Ishikawa (cell line): Measurements from ENCODE around the gene ZNF8.

Experiments used
- CEBPB ChIP-seq: IDR thresholded peaks from 2 replicates; pipeline ENCODE4 v1.6.1; 2012
- CREB1 ChIP-seq: IDR thresholded peaks from 2 replicates; pipeline ENCODE4 v1.6.1; 2012; ENCODE audit warnings: low read depth
- EGR1 ChIP-seq: IDR thresholded peaks from 2 replicates; pipeline ENCODE4 v1.6.1; 2012
- EP300 ChIP-seq: IDR thresholded peaks from 2 replicates; pipeline ENCODE4 v1.6.1; 2012; ENCODE audit warnings: borderline replicate concordance
- FOXM1 ChIP-seq: IDR thresholded peaks from 2 replicates; pipeline ENCODE4 v1.6.1; 2012; ENCODE audit warnings: low read depth, borderline replicate concordance
- NFIC ChIP-seq: IDR thresholded peaks from 2 replicates; pipeline ENCODE4 v1.6.1; 2012
- RAD21 ChIP-seq: IDR thresholded peaks from 2 replicates; pipeline ENCODE4 v1.6.1; 2012; ENCODE audit warnings: low read depth
- TAF1 ChIP-seq: IDR thresholded peaks from 2 replicates; pipeline ENCODE4 v1.6.1; 2012; ENCODE audit warnings: low read depth, mild to moderate bottlenecking
- TCF12 ChIP-seq: IDR thresholded peaks from 2 replicates; pipeline ENCODE4 v1.6.1; 2012; ENCODE audit warnings: low read depth
- TEAD4 ChIP-seq: IDR thresholded peaks from 2 replicates; pipeline ENCODE4 v1.6.1; 2012
- YY1 ChIP-seq: IDR thresholded peaks from 2 replicates; pipeline ENCODE4 v1.6.1; 2012; ENCODE audit warnings: low read depth
- ZBTB7A ChIP-seq: IDR thresholded peaks from 2 replicates; pipeline ENCODE4 v1.6.1; 2012; ENCODE audit warnings: low read depth
- TF ChIP-seq, protein P1 (sequence below): IDR thresholded peaks from 2 replicates; pipeline ENCODE4 v1.6.1; 2012; ENCODE audit warnings: low read depth, mild to moderate bottlenecking
- TF ChIP-seq, protein P2 (sequence below): IDR thresholded peaks from 2 replicates; pipeline ENCODE4 v1.6.1; 2012
- TF ChIP-seq, protein P3 (sequence below): IDR thresholded peaks from 2 replicates; pipeline ENCODE4 v1.6.1; 2012

ZNF8 gene

DNA sequence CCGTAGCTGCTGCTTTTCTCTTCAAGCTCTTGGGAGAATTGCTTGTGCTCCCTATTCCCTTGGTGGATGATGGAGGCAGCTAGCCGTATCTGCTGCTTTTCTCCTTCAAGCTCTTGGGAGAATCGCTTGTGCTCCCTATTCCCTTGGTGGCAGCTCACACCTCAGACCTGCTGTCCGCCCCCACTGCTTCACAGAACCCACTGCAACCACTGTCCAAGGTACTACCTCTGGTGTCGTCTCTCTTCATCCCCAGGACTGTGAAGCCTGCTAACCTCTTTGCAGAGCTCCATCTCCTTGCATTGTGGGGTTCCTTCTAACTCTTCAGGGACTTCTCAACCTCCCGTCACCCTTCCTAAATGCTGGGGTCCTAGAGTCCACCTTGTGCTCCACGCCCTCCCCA is 21.9 kb downstream of the ZNF8 start:
- no peak for TF ChIP-seq CEBPB
- TF ChIP-seq, protein P1, sequence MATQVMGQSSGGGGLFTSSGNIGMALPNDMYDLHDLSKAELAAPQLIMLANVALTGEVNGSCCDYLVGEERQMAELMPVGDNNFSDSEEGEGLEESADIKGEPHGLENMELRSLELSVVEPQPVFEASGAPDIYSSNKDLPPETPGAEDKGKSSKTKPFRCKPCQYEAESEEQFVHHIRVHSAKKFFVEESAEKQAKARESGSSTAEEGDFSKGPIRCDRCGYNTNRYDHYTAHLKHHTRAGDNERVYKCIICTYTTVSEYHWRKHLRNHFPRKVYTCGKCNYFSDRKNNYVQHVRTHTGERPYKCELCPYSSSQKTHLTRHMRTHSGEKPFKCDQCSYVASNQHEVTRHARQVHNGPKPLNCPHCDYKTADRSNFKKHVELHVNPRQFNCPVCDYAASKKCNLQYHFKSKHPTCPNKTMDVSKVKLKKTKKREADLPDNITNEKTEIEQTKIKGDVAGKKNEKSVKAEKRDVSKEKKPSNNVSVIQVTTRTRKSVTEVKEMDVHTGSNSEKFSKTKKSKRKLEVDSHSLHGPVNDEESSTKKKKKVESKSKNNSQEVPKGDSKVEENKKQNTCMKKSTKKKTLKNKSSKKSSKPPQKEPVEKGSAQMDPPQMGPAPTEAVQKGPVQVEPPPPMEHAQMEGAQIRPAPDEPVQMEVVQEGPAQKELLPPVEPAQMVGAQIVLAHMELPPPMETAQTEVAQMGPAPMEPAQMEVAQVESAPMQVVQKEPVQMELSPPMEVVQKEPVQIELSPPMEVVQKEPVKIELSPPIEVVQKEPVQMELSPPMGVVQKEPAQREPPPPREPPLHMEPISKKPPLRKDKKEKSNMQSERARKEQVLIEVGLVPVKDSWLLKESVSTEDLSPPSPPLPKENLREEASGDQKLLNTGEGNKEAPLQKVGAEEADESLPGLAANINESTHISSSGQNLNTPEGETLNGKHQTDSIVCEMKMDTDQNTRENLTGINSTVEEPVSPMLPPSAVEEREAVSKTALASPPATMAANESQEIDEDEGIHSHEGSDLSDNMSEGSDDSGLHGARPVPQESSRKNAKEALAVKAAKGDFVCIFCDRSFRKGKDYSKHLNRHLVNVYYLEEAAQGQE = peak; percentile 67

DNA sequence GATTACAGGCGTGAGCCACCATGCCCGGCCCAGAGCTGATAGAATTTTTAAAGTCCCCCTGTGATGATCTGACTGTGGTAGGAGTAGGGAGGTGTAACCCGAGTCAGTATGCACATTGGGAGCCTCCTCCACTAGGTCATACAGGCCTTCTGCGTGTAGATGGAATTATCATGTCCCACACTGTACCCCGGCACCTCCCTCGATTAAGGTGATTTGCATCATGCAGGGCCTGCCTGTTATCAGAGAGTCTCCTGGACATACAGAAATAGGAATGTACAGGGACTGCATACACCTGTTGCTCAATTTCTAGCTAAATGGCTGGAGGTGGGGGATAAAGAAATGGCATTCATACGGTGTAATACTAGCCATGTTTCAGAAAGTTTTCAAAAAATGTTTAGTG is 25.5 kb downstream of the ZNF8 start:
- TF ChIP-seq EGR1 (no peak), CREB1 (no peak), TCF12 (no peak), EP300 (no peak), CEBPB (0 out of 2 replicates have a peak, but pooled peaks have one; percentile 15), NFIC (no peak)
- TF ChIP-seq, protein P1 = no peak
- TF ChIP-seq, protein P2, sequence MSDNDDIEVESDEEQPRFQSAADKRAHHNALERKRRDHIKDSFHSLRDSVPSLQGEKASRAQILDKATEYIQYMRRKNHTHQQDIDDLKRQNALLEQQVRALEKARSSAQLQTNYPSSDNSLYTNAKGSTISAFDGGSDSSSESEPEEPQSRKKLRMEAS = no peak

DNA sequence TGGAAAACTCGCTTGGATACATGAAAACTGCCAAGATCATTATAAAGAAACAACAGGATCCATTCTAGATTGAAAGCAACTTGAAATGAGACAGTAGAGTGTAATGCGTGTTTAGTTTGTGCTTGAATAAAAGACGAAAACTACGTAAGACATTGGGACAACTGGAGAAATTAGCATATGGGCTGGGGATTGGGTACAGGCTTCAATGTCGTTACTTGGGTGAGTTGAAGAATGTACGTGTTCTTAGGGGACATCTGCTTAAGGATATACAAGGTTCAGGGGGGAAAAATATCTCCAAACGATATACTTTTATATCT is 26.0 kb downstream of the ZNF8 start:
- TF ChIP-seq ZBTB7A = no peak
- TF ChIP-seq CREB1 = no peak
- TF ChIP-seq, protein P2 = no peak
- no peak for TF ChIP-seq RAD21
- TF ChIP-seq, protein P3, sequence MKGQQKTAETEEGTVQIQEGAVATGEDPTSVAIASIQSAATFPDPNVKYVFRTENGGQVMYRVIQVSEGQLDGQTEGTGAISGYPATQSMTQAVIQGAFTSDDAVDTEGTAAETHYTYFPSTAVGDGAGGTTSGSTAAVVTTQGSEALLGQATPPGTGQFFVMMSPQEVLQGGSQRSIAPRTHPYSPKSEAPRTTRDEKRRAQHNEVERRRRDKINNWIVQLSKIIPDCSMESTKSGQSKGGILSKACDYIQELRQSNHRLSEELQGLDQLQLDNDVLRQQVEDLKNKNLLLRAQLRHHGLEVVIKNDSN = no peak
- TF ChIP-seq FOXM1 = no peak
- TF ChIP-seq TAF1 = no peak
- no peak for TF ChIP-seq EGR1
- TF ChIP-seq NFIC = no peak

DNA sequence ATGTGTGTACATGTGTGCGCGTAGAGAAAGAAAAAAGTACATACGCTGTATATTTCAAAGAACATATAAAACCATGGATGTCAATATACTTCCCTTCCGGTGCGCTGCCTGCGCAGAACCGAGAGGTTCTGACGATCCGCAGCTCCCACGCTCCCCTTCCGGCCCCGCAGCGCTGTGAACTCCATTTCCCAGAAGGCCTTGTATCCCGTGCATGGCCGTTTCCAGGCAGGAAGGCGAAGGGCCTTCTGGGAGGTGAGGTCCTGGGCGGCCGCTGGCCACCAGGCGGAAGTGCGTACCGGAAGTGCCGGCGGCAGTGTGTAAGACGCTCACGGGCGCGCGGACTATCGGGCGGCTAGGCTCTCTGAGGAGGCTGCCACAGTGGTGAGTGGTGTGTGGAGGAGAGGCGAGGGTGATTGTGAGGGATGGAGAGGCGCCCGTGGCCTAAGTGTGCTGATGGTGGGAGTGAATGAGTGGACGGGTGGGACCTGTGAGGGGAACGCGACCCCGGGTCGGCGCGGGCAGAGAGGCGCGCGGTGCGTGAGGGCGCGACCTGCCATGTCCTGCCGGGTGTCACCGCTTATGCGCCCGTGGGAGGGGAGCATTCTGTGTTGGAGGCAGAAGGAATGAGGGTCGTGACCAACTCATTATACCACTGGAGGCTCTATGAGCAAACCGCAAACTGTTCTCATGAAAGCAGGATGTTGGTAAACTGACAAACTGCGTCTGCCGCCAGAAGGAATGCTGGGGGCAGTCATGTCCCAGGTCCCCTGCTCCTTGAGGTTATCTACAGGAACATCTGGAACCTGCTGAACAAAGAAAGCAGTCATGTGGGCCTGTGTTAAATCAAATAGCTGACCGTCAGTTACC is 26.5 kb downstream of the ZNF8 start, which contains the start of gene ERVK3-1:
TSS of gene ERVK3-1 (plus strand) at position 313 of the 867 bp plus-strand sequence. CDS start 6,792 bp downstream, outside the sequence.
- TF ChIP-seq YY1 = peak; percentile 86
- no peak for TF ChIP-seq RAD21
- no peak for TF ChIP-seq CEBPB
- no peak for TF ChIP-seq ZBTB7A
- TF ChIP-seq, protein P3 = peak; percentile 69
- peak; percentile 51 for TF ChIP-seq TCF12
- peak; percentile 35; the same call in 1 of the 2 replicates for TF ChIP-seq EGR1
- TF ChIP-seq CREB1 = peak; percentile 71
- TF ChIP-seq FOXM1 = no peak
- no peak for TF ChIP-seq NFIC
- TF ChIP-seq, protein P1 = no peak
- peak; percentile 90 for TF ChIP-seq TAF1
- TF ChIP-seq EP300 = peak; percentile 19; the same call in 1 of the 2 replicates
- no peak for TF ChIP-seq TEAD4
- TF ChIP-seq, protein P2 = peak; percentile 81

DNA sequence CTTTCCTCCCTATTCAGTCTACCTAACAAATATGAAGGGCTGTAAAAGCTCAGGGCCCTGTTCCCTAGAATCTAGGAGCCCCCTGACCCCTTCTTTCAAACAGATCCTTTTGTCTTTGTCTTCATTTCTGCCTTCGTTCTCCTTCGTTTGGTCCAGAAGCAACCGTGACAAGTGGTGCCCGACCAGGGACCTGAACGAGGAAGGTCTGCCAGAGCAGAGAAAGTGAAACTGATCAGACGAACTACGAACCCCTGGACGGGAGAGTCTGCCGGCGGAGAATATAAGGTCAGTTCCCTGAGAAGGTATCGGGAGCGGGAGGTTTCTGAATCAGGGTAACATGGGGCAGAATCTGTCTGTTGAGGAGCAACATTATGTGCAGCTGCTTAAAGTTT is 27.2 kb downstream of the ZNF8 start:
- TF ChIP-seq EGR1 (no peak), TEAD4 (no peak), FOXM1 (no peak), EP300 (no peak), TCF12 (no peak), TAF1 (no peak), CREB1 (no peak), NFIC (no peak), ZBTB7A (no peak), RAD21 (no peak), CEBPB (no peak), YY1 (no peak)
- TF ChIP-seq, protein P3 = no peak
- TF ChIP-seq, protein P1 = no peak
- TF ChIP-seq, protein P2 = no peak
